Ecto neural progenitor cell (in vitro differentiated cells): ENCODE results near the gene RAD51B.

Experiments used
- DNase-seq: peaks from one replicate; pipeline ENCODE4 v3.0.0-alpha.2; 2018; ENCODE audit warnings: low spot score

RAD51B gene

GRCh38 chr14:67900231-67900630 is 80.7 kb downstream of the RAD51B start:
- no peak for DNase-seq

GRCh38 chr14:67908052-67908754 is 88.6 kb downstream of the RAD51B start:
- no peak for DNase-seq

- DNase-seq = no peak
Measured at GRCh38 chr14:67911562-67911961, 92.0 kb downstream of the RAD51B start.

- no peak for DNase-seq
Measured at GRCh38 chr14:67916430-67916829, 96.9 kb downstream of the RAD51B start.

GRCh38 chr14:67917006-67917405 is 97.4 kb downstream of the RAD51B start:
- no peak for DNase-seq

- no peak for DNase-seq
Measured at GRCh38 chr14:67918838-67919237, 99.3 kb downstream of the RAD51B start.

- DNase-seq = no peak
Measured at GRCh38 chr14:67919259-67920032, 99.9 kb downstream of the RAD51B start.

- DNase-seq = no peak
Measured at GRCh38 chr14:67926821-67927220, 107.2 kb downstream of the RAD51B start.

- no peak for DNase-seq
Measured at GRCh38 chr14:67927244-67927643, 107.7 kb downstream of the RAD51B start.

- DNase-seq = no peak
Measured at GRCh38 chr14:67928375-67928774, 108.8 kb downstream of the RAD51B start.

- no peak for DNase-seq
Measured at GRCh38 chr14:67932708-67933246, 113.2 kb downstream of the RAD51B start.

GRCh38 chr14:67933266-67933665 is 113.7 kb downstream of the RAD51B start:
- DNase-seq = no peak

- no peak for DNase-seq
Measured at GRCh38 chr14:67934087-67934486, 114.5 kb downstream of the RAD51B start.

- DNase-seq = no peak
Measured at GRCh38 chr14:67934862-67935261, 115.3 kb downstream of the RAD51B start.

- no peak for DNase-seq
Measured at GRCh38 chr14:67935371-67935770, 115.8 kb downstream of the RAD51B start.

- no peak for DNase-seq
Measured at GRCh38 chr14:67938071-67938470, 118.5 kb downstream of the RAD51B start.

GRCh38 chr14:67940486-67941455 is 121.2 kb downstream of the RAD51B start:
- DNase-seq = no peak

GRCh38 chr14:67941456-67942018 is 122.0 kb downstream of the RAD51B start:
- peak; percentile 52 for DNase-seq

GRCh38 chr14:67942080-67942710 is 122.6 kb downstream of the RAD51B start:
- no peak for DNase-seq

GRCh38 chr14:67943947-67944346 is 124.4 kb downstream of the RAD51B start:
- DNase-seq = peak; percentile 56

GRCh38 chr14:67944605-67945004 is 125.0 kb downstream of the RAD51B start:
- no peak for DNase-seq
